Measurements from ENCODE around the gene ASCC2. TPM values are rescaled to one million over a fixed set of nuclear protein-coding genes. Genes with fewer than 3 reads are reported as not detected.

ASCC2 gene
- total and polyA plus RNA-seq, 3 experiments from 2014 or later = 60.0 to 84.5 (median 81.1) TPM

GRCh38 chr22:29780220-29780619, 57.9 kb downstream of the ASCC2 start:
- Histone ChIP-seq H3K27ac (ENCODE audit: low read depth, low read length) (no peak overlapping the region), H3K27me3 (ENCODE audit: insufficient read depth, low read length, poor library complexity, severe bottlenecking) (no peaks in the 10 kb centered on the region), H3K4me1 (ENCODE audit: insufficient read depth, low read length) (no peaks in the 10 kb centered on the region), H3K4me3 (ENCODE audit: low read length) (no peak overlapping the region), H3K36me3 (ENCODE audit: insufficient read depth, low read length) (no peaks in the 10 kb centered on the region), H3K9me3 (ENCODE audit: low read length) (no peaks in the 10 kb centered on the region)
- Mint-ChIP-seq H3K27ac (peak overlapping the region in 1 of 8 donors; percentile 36), H3K27me3 (no peaks in the 10 kb centered on the region), H3K4me3 (no peak overlapping the region), H3K9me3 (no peaks in the 10 kb centered on the region), H3K36me3 (no peaks in the 10 kb centered on the region), H3K4me1 (no peaks in the 10 kb centered on the region)
- POLR2A ChIA-PET = no interaction called here
- CTCF ChIA-PET = no interaction called here
- no peak for DNase-seq

- Mint-ChIP-seq H3K4me1 (peaks cover 7 to 14% (median 13%) of the 10 kb centered on the region in 3 donors), H3K9me3 (no peaks in the 10 kb centered on the region), H3K27me3 (no peaks in the 10 kb centered on the region), H3K36me3 (peaks cover 0 to 30% (median 9%) of the 10 kb centered on the region in 3 donors), H3K27ac (no peak overlapping the region), H3K4me3 (no peak overlapping the region)
- Histone ChIP-seq H3K9me3 (ENCODE audit: low read length) (no peaks in the 10 kb centered on the region), H3K4me3 (ENCODE audit: low read length) (no peak overlapping the region), H3K27ac (ENCODE audit: low read depth, low read length) (no peak overlapping the region), H3K27me3 (ENCODE audit: insufficient read depth, low read length, poor library complexity, severe bottlenecking) (no peaks in the 10 kb centered on the region), H3K4me1 (ENCODE audit: insufficient read depth, low read length) (peaks cover 2% of the 10 kb centered on the region), H3K36me3 (ENCODE audit: insufficient read depth, low read length) (peaks cover 9% of the 10 kb centered on the region)
- POLR2A ChIA-PET = interaction anchor here (0.6 kb wide), 2 partner anchors 32 to 54 kb away, joined by 3 to 5 read pairs; no protein-coding TSS in a partner anchor
- CTCF ChIA-PET = interaction anchor here (1.4 to 1.5 kb wide), 2 partner anchors 9 to 17 kb away, joined by 3 to 4 read pairs; no protein-coding TSS in a partner anchor
- no peak for DNase-seq
These were observed 64.8 kb downstream of the ASCC2 start for GRCh38 chr22:29773233-29773632.

GRCh38 chr22:29772170-29772641, 65.9 kb downstream of the ASCC2 start:
- Mint-ChIP-seq H3K36me3 (peaks cover 0 to 39% (median 9%) of the 10 kb centered on the region in 3 donors), H3K4me3 (peak overlapping the region in 1 of 7 donors; percentile 73), H3K27ac (no peak overlapping the region), H3K27me3 (no peaks in the 10 kb centered on the region), H3K9me3 (no peaks in the 10 kb centered on the region), H3K4me1 (peaks cover 17 to 24% (median 23%) of the 10 kb centered on the region in 3 donors)
- Histone ChIP-seq H3K27me3 (ENCODE audit: insufficient read depth, low read length, poor library complexity, severe bottlenecking) (no peaks in the 10 kb centered on the region), H3K4me1 (ENCODE audit: insufficient read depth, low read length) (peaks cover 9% of the 10 kb centered on the region), H3K27ac (ENCODE audit: low read depth, low read length) (no peak overlapping the region), H3K4me3 (ENCODE audit: low read length) (no peak overlapping the region), H3K36me3 (ENCODE audit: insufficient read depth, low read length) (peaks cover 9% of the 10 kb centered on the region), H3K9me3 (ENCODE audit: low read length) (no peaks in the 10 kb centered on the region)
- POLR2A ChIA-PET = no interaction called here
- no peak for DNase-seq
- CTCF ChIA-PET = interaction anchor here (1.5 kb wide), 1 partner anchor 10 kb away, joined by 3 read pairs; no protein-coding TSS in a partner anchor

GRCh38 chr22:29769723-29770321, 68.3 kb downstream of the ASCC2 start:
- ChIA-PET POLR2A (interaction anchor here (0.5 kb wide), 1 partner anchor 114 kb away, joined by 3 read pairs; no protein-coding TSS in a partner anchor), CTCF (interaction anchor here (1.0 kb wide), 1 partner anchor 235 kb away, joined by 3 read pairs; no protein-coding TSS in a partner anchor)

GRCh38 chr22:29768052-29768693, 69.9 kb downstream of the ASCC2 start:
- Histone ChIP-seq H3K4me3 (ENCODE audit: low read length) (peak overlapping the region; percentile 93), H3K4me1 (ENCODE audit: insufficient read depth, low read length) (peaks cover 21% of the 10 kb centered on the region), H3K36me3 (ENCODE audit: insufficient read depth, low read length) (peaks cover 9% of the 10 kb centered on the region), H3K9me3 (ENCODE audit: low read length) (no peaks in the 10 kb centered on the region), H3K27ac (ENCODE audit: low read depth, low read length) (peak overlapping the region; percentile 80), H3K27me3 (ENCODE audit: insufficient read depth, low read length, poor library complexity, severe bottlenecking) (no peaks in the 10 kb centered on the region)
- CTCF ChIA-PET = no interaction called here
- Mint-ChIP-seq H3K9me3 (no peaks in the 10 kb centered on the region), H3K27ac (peak overlapping the region; percentile 34 to 99 (median 97)), H3K4me1 (peaks cover 34 to 54% (median 49%) of the 10 kb centered on the region in 3 donors), H3K4me3 (peak overlapping the region; percentile 98 to 100 (median 99)), H3K36me3 (peaks cover 0 to 44% (median 9%) of the 10 kb centered on the region in 3 donors), H3K27me3 (no peaks in the 10 kb centered on the region)
- POLR2A ChIA-PET = no interaction called here
- DNase-seq = no peak

More at GRCh38 chr22:29769723-29770321, 68.3 kb downstream of the ASCC2 start:
- Mint-ChIP-seq H3K9me3 (no peaks in the 10 kb centered on the region), H3K27ac (peak overlapping the region in 2 of 8 donors; percentile 17 to 62), H3K36me3 (peaks cover 0 to 44% (median 9%) of the 10 kb centered on the region in 3 donors), H3K4me1 (peaks cover 34 to 47% (median 47%) of the 10 kb centered on the region in 3 donors), H3K4me3 (peak overlapping the region in 3 of 7 donors; percentile 9 to 74 (median 48)), H3K27me3 (no peaks in the 10 kb centered on the region)
- H3K27me3 ChIP-seq (ENCODE audit: insufficient read depth, low read length, poor library complexity, severe bottlenecking) = no peaks in the 10 kb centered on the region
- DNase-seq = no peak
- peaks cover 9% of the 10 kb centered on the region for H3K36me3 ChIP-seq (ENCODE audit: insufficient read depth, low read length)
- H3K4me1 ChIP-seq (ENCODE audit: insufficient read depth, low read length) = peaks cover 21% of the 10 kb centered on the region
- no peaks in the 10 kb centered on the region for H3K9me3 ChIP-seq (ENCODE audit: low read length)
- H3K27ac ChIP-seq (ENCODE audit: low read depth, low read length) = no peak overlapping the region
- H3K4me3 ChIP-seq (ENCODE audit: low read length) = no peak overlapping the region

GRCh38 chr22:29767171-29768051, 70.7 kb downstream of the ASCC2 start, which contains the start of gene UQCR10:
Gene UQCR10 (plus strand): TSS chr22:29767369. CDS start chr22:29767399, 30 bp downstream.
- ChIA-PET CTCF (interaction anchor here (1.0 kb wide), 1 partner anchor 238 kb away, joined by 4 read pairs; no protein-coding TSS in a partner anchor), POLR2A (interaction anchor here (0.9 kb wide), 1 partner anchor 70 kb away, joined by 3 read pairs; the partner anchor contains the start of gene ASCC2)
- no peaks in the 10 kb centered on the region for H3K9me3 ChIP-seq (ENCODE audit: low read length)
- H3K4me1 Mint-ChIP-seq = peaks cover 34 to 54% (median 49%) of the 10 kb centered on the region in 3 donors
- peak within 1 kb of the TSS; percentile 90 to 99 (median 98) for H3K27ac Mint-ChIP-seq
- H3K4me1 ChIP-seq (ENCODE audit: insufficient read depth, low read length) = peaks cover 21% of the 10 kb centered on the region
- no peaks in the 10 kb centered on the region for H3K9me3 Mint-ChIP-seq
- H3K36me3 ChIP-seq (ENCODE audit: insufficient read depth, low read length) = peaks cover 9% of the 10 kb centered on the region
- H3K27ac ChIP-seq (ENCODE audit: low read depth, low read length) = peak within 1 kb of the TSS; percentile 80
- H3K4me3 ChIP-seq (ENCODE audit: low read length) = peak within 1 kb of the TSS; percentile 93
- peaks cover 0 to 42% (median 9%) of the 10 kb centered on the region in 3 donors for H3K36me3 Mint-ChIP-seq
- H3K27me3 Mint-ChIP-seq = no peaks in the 10 kb centered on the region
- peak; percentile 91 to 95 (median 92) for DNase-seq
- H3K27me3 ChIP-seq (ENCODE audit: insufficient read depth, low read length, poor library complexity, severe bottlenecking) = no peaks in the 10 kb centered on the region
- peak within 1 kb of the TSS; percentile 98 to 100 (median 99) for H3K4me3 Mint-ChIP-seq

- CTCF ChIA-PET = interaction anchor here (0.5 to 1.0 kb wide), 3 partner anchors 177 to 871 kb away, joined by 3 to 4 read pairs (median 3); no protein-coding TSS in a partner anchor
- POLR2A ChIA-PET = interaction anchor here (0.8 to 1.2 kb wide), 3 partner anchors 71 to 162 kb away, joined by 3 read pairs; partner anchors contain the start of gene ASCC2
- peaks cover 0 to 38% (median 9%) of the 10 kb centered on the region in 3 donors for H3K36me3 Mint-ChIP-seq
- DNase-seq = peak; percentile 85 to 94 (median 94)
- peak within 1 kb of the TSS; percentile 93 for H3K4me3 ChIP-seq (ENCODE audit: low read length)
- H3K9me3 Mint-ChIP-seq = no peaks in the 10 kb centered on the region
- H3K36me3 ChIP-seq (ENCODE audit: insufficient read depth, low read length) = peaks cover 9% of the 10 kb centered on the region
- peaks cover 34 to 54% (median 49%) of the 10 kb centered on the region in 3 donors for H3K4me1 Mint-ChIP-seq
- H3K4me3 Mint-ChIP-seq = peak within 1 kb of the TSS; percentile 98 to 100 (median 99)
- H3K27ac ChIP-seq (ENCODE audit: low read depth, low read length) = peak within 1 kb of the TSS; percentile 80
- H3K4me1 ChIP-seq (ENCODE audit: insufficient read depth, low read length) = peaks cover 21% of the 10 kb centered on the region
- H3K27me3 ChIP-seq (ENCODE audit: insufficient read depth, low read length, poor library complexity, severe bottlenecking) = no peaks in the 10 kb centered on the region
- no peaks in the 10 kb centered on the region for H3K9me3 ChIP-seq (ENCODE audit: low read length)
- no peaks in the 10 kb centered on the region for H3K27me3 Mint-ChIP-seq
- H3K27ac Mint-ChIP-seq = peak within 1 kb of the TSS; percentile 90 to 99 (median 98)
These were observed 71.4 kb downstream of the ASCC2 start, which contains the start of gene ZMAT5 for GRCh38 chr22:29766632-29767170. Gene ZMAT5 (minus strand): TSS chr22:29767007. CDS start chr22:29748544, 18,463 bp downstream.
